ENCODE data around the gene CHD6.

Gene CHD6

DNA sequence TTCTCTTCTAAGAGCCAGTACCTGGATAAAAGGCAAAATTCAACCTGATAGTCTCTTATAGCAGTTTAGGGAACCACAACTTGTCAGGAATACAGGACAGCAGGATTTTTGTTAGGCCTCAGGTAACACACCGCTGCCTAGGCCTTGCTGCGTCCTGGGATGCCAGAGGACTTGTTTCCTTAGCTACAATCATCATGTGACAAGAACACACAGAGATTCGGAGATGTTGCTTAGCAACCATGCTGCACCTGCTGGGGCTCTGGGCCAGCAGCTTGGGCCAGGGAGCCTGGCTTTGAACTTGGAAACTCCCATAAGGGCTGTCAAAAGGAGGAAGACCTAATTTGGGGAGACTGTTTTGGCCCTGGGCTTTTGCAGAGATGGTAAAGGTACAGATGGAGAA, 36.1 kb upstream of the CHD6 start:
- Histone ChIP-seq H3K4me3 (replicated peaks; ENCODE audit: insufficient read depth, low read length) (no peak overlapping the region), H3K27ac (replicated peaks) (no peak overlapping the region), H3K27me3 (ENCODE audit: insufficient read depth, poor library complexity, severe bottlenecking) (peaks cover 2% of the 10 kb centered on the region)
- TF ChIP-seq, protein P1, sequence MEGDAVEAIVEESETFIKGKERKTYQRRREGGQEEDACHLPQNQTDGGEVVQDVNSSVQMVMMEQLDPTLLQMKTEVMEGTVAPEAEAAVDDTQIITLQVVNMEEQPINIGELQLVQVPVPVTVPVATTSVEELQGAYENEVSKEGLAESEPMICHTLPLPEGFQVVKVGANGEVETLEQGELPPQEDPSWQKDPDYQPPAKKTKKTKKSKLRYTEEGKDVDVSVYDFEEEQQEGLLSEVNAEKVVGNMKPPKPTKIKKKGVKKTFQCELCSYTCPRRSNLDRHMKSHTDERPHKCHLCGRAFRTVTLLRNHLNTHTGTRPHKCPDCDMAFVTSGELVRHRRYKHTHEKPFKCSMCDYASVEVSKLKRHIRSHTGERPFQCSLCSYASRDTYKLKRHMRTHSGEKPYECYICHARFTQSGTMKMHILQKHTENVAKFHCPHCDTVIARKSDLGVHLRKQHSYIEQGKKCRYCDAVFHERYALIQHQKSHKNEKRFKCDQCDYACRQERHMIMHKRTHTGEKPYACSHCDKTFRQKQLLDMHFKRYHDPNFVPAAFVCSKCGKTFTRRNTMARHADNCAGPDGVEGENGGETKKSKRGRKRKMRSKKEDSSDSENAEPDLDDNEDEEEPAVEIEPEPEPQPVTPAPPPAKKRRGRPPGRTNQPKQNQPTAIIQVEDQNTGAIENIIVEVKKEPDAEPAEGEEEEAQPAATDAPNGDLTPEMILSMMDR (IDR thresholded peaks at IDR 0.05; ENCODE audit: insufficient read depth, low read length) = no peak
- TF ChIP-seq POLR2AphosphoS5 (IDR thresholded peaks at IDR 0.05; ENCODE audit: low read depth) = no peak
- TF ChIP-seq, protein P2, sequence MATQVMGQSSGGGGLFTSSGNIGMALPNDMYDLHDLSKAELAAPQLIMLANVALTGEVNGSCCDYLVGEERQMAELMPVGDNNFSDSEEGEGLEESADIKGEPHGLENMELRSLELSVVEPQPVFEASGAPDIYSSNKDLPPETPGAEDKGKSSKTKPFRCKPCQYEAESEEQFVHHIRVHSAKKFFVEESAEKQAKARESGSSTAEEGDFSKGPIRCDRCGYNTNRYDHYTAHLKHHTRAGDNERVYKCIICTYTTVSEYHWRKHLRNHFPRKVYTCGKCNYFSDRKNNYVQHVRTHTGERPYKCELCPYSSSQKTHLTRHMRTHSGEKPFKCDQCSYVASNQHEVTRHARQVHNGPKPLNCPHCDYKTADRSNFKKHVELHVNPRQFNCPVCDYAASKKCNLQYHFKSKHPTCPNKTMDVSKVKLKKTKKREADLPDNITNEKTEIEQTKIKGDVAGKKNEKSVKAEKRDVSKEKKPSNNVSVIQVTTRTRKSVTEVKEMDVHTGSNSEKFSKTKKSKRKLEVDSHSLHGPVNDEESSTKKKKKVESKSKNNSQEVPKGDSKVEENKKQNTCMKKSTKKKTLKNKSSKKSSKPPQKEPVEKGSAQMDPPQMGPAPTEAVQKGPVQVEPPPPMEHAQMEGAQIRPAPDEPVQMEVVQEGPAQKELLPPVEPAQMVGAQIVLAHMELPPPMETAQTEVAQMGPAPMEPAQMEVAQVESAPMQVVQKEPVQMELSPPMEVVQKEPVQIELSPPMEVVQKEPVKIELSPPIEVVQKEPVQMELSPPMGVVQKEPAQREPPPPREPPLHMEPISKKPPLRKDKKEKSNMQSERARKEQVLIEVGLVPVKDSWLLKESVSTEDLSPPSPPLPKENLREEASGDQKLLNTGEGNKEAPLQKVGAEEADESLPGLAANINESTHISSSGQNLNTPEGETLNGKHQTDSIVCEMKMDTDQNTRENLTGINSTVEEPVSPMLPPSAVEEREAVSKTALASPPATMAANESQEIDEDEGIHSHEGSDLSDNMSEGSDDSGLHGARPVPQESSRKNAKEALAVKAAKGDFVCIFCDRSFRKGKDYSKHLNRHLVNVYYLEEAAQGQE (IDR thresholded peaks at IDR 0.05; ENCODE audit: insufficient replicate concordance, low read depth) = no peak
- DNase-seq (ENCODE audit: low read depth in 1 of 2, low spot score in 1 of 2) = no peak

DNA sequence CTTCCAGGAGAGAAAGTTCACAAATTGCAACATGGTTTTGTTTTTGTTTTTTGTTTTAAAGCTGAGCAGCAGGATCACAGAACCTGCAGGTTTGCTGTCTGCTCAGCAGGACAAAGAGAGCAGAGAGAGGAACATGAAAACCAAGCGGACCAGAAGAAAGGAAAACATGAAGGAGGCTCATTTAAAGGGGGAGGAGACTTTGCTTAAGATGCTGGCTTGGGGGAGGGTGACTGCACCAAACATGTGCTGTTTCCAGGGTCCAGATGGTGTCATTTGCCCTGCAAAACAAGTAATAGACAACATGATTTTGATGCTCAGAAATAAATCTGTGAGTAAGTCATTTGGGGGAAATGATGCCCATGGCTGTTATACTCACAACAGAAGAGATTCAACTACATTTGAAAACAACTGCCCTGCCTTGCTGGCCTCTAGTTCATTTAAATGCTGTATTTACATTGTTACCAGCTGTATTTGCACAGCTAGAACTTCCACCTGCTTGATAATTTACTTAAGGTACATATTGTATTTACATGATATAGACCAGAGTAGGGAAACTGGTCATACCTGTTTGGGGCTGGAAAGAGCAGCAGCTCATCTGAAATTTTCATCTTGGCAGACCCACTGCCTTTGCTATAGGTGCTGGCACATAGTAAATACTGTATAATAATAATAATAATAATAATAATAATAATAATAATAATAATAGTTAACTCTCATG, 32.2 kb upstream of the CHD6 start:
- Histone ChIP-seq H3K4me3 (replicated peaks; ENCODE audit: insufficient read depth, low read length) (no peak overlapping the region), H3K27me3 (ENCODE audit: insufficient read depth, poor library complexity, severe bottlenecking) (peaks cover 7% of the 10 kb centered on the region), H3K27ac (replicated peaks) (no peak overlapping the region)
- no peak for DNase-seq (ENCODE audit: low read depth in 1 of 2, low spot score in 1 of 2)
- TF ChIP-seq, protein P1 (IDR thresholded peaks at IDR 0.05; ENCODE audit: insufficient read depth, low read length) = no peak
- TF ChIP-seq SPI1 (IDR thresholded peaks at IDR 0.05; ENCODE audit: borderline replicate concordance, low read depth) (no peak), GABPA (IDR thresholded peaks at IDR 0.05; ENCODE audit: low read depth) (no peak), POLR2AphosphoS5 (IDR thresholded peaks at IDR 0.05; ENCODE audit: low read depth) (no peak)
- TF ChIP-seq, protein P2 (IDR thresholded peaks at IDR 0.05; ENCODE audit: insufficient replicate concordance, low read depth) = no peak

DNA sequence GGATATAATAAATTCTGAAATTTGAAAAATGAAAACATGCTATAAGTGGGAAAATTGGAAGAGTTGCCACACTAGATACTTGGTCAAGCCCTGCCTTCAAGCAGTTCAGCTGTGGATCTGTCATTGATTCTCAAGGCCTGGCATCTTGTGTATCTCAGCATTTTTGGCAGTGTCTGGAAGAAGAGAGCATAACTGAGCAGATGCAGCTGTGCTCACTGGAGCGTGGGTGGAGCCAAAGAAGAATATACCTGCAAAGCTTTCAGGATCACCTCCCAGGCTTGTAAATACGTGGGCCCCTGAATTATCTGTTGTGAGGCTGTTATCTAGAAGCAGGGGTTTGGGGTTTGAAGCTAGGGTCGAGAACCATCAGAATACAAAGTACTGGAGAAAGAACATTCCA, 31.3 kb upstream of the CHD6 start:
- H3K27me3 ChIP-seq (ENCODE audit: insufficient read depth, poor library complexity, severe bottlenecking) = peaks cover 11% of the 10 kb centered on the region
- no peak overlapping the region for H3K27ac ChIP-seq (replicated peaks)
- DNase-seq (ENCODE audit: low read depth in 1 of 2, low spot score in 1 of 2) = no peak
- TF ChIP-seq, protein P2 (IDR thresholded peaks at IDR 0.05; ENCODE audit: insufficient replicate concordance, low read depth) = no peak
- TF ChIP-seq SPI1 (IDR thresholded peaks at IDR 0.05; ENCODE audit: borderline replicate concordance, low read depth) = no peak
- no peak for TF ChIP-seq GABPA (IDR thresholded peaks at IDR 0.05; ENCODE audit: low read depth)
- TF ChIP-seq, protein P1 (IDR thresholded peaks at IDR 0.05; ENCODE audit: insufficient read depth, low read length) = no peak
- no peak for TF ChIP-seq POLR2AphosphoS5 (IDR thresholded peaks at IDR 0.05; ENCODE audit: low read depth)
- H3K4me3 ChIP-seq (replicated peaks; ENCODE audit: insufficient read depth, low read length) = no peak overlapping the region
